Activated T-helper 2 cell treated with anti-CD3 and anti-CD28 coated beads, Interferon-gamma antibody, Interleukin-2, Interleukin-4, amounts not matched to agents 10 μg/mL and 5 μg/mL and 100 μg/mL, durations not matched to agents 14 hours and 24 hours and 36 hours (primary cell): Measurements from ENCODE around the gene BORCS6. TPM values are rescaled to one million over a fixed set of nuclear protein-coding genes. Genes with fewer than 3 reads are reported as not detected.
"Not testable (repeated sequence)": the region's sequence is repeated elsewhere in the genome, so short reads cannot be mapped to it uniquely, and the experiment has no call there.

Experiments used
- DNase-seq: peaks from one replicate; pipeline ENCODE4 v3.0.0; 2021; ENCODE audit warnings: low spot score
- H3K27ac Mint-ChIP-seq: one replicate; pipeline ENCODE4 v1.8.0; 2021; ENCODE audit warnings: mixed read lengths
- H3K27me3 Mint-ChIP-seq: one replicate; pipeline ENCODE4 v1.8.0; 2021; ENCODE audit warnings: low read depth, mixed read lengths
- H3K36me3 Mint-ChIP-seq: one replicate; pipeline ENCODE4 v1.8.0; 2021; ENCODE audit warnings: low read depth, mixed read lengths
- H3K4me1 Mint-ChIP-seq: one replicate; pipeline ENCODE4 v1.8.0; 2021; ENCODE audit warnings: low read depth, mixed read lengths
- H3K4me3 Mint-ChIP-seq: one replicate; pipeline ENCODE4 v1.8.0; 2021; ENCODE audit warnings: low read depth, mild to moderate bottlenecking, moderate library complexity, mixed read lengths
- H3K9me3 Mint-ChIP-seq: one replicate; pipeline ENCODE4 v1.8.0; 2021; ENCODE audit warnings: mixed read lengths
- intact Hi-C: fragments of 100-400 bp; cut with micrococcal nuclease; formaldehyde crosslinking; loops from one replicate; pipeline ENCODE4 v1.15.1; 2023
- total RNA-seq: library from RNA; stranded (reverse); gene quantifications from 2 replicates; pipeline ENCODE4 v1.2.3, GENCODE V29; 2022

BORCS6 gene
- total RNA-seq, 1 donor from 2014 or later, result 8.0 TPM

DNA sequence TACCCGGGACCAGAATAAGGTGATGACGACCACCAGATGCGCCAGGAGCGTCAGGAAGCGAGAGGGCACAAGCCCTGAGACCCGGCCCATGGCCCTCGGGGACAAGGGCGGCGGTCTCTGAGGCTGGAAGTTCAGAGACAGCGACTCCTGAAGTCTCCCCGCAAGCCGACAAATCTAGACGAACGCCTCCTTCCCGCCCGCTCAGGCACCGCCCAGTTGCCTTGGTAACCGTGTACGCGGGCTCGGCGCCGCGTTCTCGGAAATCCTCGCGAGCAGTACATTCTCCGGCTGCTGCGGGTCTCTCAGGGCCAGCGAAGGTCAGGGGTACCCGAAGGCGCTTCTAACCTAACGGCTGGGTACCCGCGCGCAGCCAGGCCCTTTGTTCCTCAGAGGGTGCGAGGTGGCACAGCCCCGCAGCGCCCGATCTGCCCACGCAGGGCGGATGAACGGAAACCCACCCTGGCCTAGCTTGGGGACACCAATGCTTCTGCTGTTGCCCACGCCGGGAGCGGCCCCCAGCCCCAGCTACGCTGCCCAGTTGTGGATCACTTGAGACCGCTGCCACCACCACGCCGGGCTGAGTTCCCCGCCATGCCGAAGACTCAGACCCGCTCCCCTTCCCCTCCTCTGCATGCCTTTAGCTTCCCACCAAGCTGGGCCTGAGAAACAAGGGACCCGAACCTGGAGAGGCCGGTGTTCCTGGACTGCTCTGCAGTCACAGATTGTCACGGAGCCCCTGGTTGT is 13.6 kb downstream of the BORCS6 start, which contains the start of gene TMEM107:
Gene TMEM107 (minus strand): TSS at position 184 of the 744 bp plus-strand sequence. CDS start 94 bp downstream, at position 90.
- Mint-ChIP-seq H3K36me3 (no peaks in the 10 kb centered on the region), H3K27ac (peak within 1 kb of the TSS; percentile 91), H3K27me3 (peaks cover 1% of the 10 kb centered on the region), H3K4me1 (peaks cover 38% of the 10 kb centered on the region), H3K4me3 (peak within 1 kb of the TSS; percentile 95), H3K9me3 (no peaks in the 10 kb centered on the region)
- DNase-seq, result peak; percentile 86
- intact Hi-C loops, result no loop called here

DNA sequence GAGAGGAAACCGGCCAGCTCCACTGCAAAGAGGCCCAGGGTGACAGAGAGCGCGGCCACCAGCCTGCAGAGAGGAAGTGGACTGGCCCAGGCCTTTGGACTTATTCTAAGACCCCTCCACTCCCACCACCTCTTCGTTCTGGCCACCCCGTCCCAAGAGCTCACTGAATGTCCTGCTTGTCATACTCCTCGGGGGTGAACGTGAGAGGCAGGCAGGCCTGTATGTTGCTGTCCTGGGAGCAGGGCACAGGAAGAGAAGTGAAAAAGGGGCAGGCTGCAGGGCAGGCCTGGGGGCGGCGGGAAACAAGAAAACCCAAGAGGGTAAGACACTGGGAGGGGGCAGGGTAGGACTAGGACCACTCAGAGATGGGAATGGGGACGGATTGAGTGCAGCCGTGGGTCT is 14.2 kb downstream of the BORCS6 start:
- intact Hi-C loops, result no loop called here

DNA sequence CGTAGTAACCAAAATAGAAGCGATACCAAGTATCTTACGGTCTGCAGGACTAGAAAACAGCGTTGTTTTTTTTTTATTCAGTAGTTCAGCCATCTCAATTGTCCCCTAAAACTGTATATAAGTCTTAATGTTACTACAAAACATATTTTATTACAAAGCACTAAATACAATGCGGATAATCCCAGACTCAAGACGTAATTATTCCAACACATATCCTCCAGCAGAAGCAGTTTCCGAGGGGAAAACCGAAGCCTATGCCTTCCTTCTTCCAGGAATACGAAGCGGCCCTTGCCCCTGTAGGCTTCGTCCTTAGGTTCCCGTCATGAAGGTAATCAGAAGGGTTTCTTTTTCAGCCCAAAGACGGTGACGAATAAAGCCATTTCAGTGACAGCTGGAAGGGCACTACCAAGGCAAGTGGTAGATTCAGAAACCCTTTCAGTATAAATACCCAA is 16.1 kb downstream of the BORCS6 start:
- Mint-ChIP-seq H3K36me3 (no peaks in the 10 kb centered on the region), H3K9me3 (no peaks in the 10 kb centered on the region), H3K27ac (peak overlapping the region; percentile 100), H3K27me3 (no peaks in the 10 kb centered on the region), H3K4me1 (peaks cover 38% of the 10 kb centered on the region), H3K4me3 (peak overlapping the region; percentile 86)
- intact Hi-C loops, result loop anchor here (1.0 to 5.0 kb wide), 4 partner anchors 10 to 52 kb away; partner anchors contain the start of gene HES7
- no peak for DNase-seq

More for the DNA sequence above, 14.2 kb downstream of the BORCS6 start:
- DNase-seq, result no peak
- Mint-ChIP-seq H3K27ac (peak overlapping the region; percentile 91), H3K4me1 (peaks cover 38% of the 10 kb centered on the region), H3K27me3 (no peaks in the 10 kb centered on the region), H3K4me3 (peak overlapping the region; percentile 95), H3K9me3 (no peaks in the 10 kb centered on the region), H3K36me3 (no peaks in the 10 kb centered on the region)

DNA sequence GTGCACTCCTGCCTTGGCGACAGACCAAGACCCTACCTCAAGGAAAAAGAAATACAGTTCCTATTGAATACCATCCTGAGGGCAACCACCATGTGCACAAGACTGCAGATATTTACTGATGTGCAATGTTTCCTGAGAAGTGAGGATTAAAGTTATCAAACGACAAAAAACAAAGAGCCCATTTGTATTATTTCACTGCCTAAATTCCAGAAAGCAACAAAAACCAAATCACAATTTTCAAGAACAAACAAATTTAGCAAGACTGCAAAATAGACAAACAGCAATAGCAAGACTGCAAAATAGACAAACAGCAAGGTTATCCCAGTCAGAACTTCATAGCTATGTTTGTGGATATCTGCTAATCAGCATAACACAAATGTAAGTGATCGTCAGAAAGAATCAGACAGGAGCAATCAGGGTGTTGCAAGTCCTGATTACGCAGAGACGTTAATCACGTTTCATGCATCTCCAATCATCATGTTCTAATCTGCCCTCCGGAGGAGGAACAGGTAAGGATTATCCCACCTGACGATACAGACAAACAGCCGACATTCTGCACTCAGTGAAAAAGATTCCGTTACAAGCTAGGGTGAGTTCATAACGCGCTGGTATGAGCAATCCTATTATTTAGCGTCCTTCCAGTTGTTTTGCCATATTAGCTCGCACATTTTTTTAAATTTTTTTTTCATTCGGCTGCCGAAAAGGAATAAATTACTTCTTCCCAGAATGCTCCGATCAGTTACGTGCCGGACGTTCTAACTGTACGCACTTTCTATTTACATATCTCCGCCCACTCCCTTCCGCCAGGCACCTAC is 16.7 kb downstream of the BORCS6 start:
- H3K9me3 Mint-ChIP-seq, result no peaks in the 10 kb centered on the region
- H3K36me3 Mint-ChIP-seq, result no peaks in the 10 kb centered on the region
- no peaks in the 10 kb centered on the region for H3K27me3 Mint-ChIP-seq
- H3K4me1 Mint-ChIP-seq, result peaks cover 40% of the 10 kb centered on the region
- intact Hi-C loops, result loop anchor here (1.0 to 5.0 kb wide), 4 partner anchors 9 to 51 kb away; partner anchors contain the start of gene HES7
- DNase-seq, result peak; percentile 79
- H3K27ac Mint-ChIP-seq, result peak overlapping the region; percentile 100
- H3K4me3 Mint-ChIP-seq, result peak overlapping the region; percentile 86

DNA sequence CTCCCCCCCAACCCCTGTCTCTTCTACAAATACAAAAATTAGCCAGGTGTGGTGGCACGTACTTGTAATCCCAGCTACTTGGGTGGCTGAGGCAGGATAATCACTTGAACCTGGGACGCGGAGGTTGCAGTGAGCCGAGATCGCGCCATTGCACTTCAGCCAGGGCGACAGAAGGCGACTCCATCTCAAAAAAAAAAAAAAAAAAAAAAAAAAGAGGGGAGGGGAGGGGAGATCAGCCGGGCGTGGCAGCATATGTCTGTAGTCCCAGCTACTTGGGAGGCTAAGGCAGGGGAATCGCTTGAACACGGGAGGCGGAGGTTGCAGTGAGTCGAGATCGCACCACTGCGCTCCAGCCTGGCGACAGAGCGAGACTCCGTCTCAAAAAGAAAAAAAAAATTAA is 19.8 kb downstream of the BORCS6 start:
- not testable (repeated sequence) for H3K27ac Mint-ChIP-seq, H3K4me3 Mint-ChIP-seq, H3K9me3 Mint-ChIP-seq, DNase-seq, H3K27me3 Mint-ChIP-seq, H3K36me3 Mint-ChIP-seq
- intact Hi-C loops, result loop anchor here (5.0 kb wide), 1 partner anchor 48 kb away; the partner anchor contains the start of gene HES7
- H3K4me1 Mint-ChIP-seq, result peaks cover 26% of the 10 kb centered on the region

DNA sequence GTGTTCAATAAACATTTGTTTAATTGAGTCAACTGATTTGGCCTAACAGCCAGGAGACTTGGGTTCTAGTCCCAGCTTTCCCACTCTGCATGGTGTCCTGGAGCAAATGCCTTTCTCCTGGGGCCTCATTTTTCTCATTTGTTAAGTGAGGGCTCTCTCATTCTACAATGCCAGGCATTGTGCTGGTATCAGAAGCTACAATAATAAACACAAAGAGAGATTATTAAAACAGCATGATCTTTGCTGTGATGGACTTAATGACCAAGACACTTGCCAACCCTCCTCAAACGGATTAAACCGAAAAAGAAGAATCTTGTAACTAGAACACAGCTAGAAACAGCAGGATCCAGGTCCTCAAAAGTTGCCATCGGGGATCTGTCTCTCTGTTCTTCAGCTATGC is 22.5 kb downstream of the BORCS6 start:
- DNase-seq, result no peak
- intact Hi-C loops, result no loop called here
- Mint-ChIP-seq H3K9me3 (no peaks in the 10 kb centered on the region), H3K4me1 (peaks cover 29% of the 10 kb centered on the region), H3K27ac (no peak overlapping the region), H3K36me3 (no peaks in the 10 kb centered on the region), H3K4me3 (no peak overlapping the region), H3K27me3 (no peaks in the 10 kb centered on the region)

DNA sequence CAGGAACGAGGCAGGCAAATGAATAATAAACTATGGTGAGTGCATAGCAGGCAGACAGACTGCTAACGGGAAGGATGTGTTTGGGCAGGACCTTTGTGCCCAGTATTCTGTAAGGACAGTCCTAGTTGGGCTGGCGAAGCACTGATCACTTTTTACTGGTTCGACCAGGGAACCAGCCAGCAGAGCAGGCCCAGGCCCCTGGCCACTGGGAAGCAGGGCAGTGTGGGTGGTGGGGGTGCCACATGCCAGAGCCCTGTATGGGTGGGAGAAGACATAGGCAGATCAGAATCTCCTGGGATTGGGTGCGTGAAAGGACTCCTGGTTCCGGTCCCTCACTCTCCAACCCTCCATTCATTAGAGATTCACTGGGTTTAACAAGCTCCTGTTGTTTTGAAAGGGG is 23.2 kb downstream of the BORCS6 start:
- Mint-ChIP-seq H3K36me3 (peaks cover 2% of the 10 kb centered on the region), H3K27ac (no peak overlapping the region), H3K4me3 (no peak overlapping the region), H3K9me3 (no peaks in the 10 kb centered on the region), H3K27me3 (no peaks in the 10 kb centered on the region), H3K4me1 (peaks cover 28% of the 10 kb centered on the region)
- intact Hi-C loops, result no loop called here
- DNase-seq, result no peak

DNA sequence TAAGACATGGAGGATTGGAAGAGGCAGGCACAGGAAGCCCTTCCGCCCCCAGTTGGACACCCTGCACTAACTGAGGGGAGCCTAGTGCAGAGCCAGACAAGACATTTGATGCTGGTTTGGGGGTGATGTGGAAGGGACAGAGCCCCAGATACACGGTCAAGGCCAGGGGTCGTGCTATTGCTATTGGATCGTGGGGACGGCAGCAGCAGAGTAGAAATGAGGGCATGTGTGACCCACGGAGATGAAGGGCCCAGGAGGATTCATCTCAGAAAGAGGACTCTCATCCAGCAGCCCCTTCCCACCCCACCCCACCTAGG is 25.2 kb downstream of the BORCS6 start:
- DNase-seq, result no peak
- Mint-ChIP-seq H3K27me3 (no peaks in the 10 kb centered on the region), H3K27ac (peak overlapping the region; percentile 99), H3K4me1 (peaks cover 45% of the 10 kb centered on the region), H3K4me3 (peak overlapping the region; percentile 85), H3K36me3 (peaks cover 22% of the 10 kb centered on the region), H3K9me3 (no peaks in the 10 kb centered on the region)
- intact Hi-C loops, result loop anchor here (1.0 kb wide), 1 partner anchor 9 kb away; no protein-coding TSS in a partner anchor

DNA sequence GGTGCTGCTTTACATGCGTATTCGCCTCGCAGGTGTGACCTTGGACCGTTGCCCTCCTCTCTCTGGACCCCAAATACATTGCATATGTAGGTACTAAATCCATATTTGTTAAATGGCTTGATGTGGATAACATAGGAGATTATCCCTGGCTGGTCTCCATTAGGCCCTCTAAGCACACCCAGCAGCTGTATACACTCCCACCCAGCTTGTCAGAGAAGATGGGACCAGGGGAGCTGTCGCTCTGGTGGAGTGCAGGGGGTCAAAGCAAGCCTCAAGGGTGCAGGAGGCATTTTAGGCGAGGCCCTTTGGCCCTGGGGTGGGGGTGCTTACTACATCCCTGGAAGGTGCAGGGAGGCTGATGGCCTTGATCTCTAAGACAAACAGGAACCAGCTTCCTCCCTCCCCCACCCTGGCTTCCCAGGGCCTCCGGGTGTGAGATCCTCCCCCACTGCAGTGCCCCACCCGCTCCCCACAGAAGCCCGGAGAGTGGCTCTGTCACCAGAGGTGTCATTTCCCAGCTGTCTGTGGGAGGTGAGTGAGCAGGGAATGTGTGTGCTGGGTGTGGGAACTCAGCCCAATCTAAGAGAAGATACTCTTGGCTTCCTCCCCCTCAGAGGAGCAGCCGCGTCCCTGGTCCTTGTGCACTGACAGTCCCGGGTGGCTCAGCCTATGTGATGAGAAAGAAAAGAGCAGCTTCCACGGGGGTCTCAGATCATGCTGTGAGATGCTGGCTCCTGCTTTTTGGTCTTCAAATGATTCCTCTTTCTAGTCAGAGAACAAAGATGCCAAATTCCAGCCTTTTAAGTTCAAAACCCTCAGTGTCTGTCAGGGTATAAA is 25.8 kb downstream of the BORCS6 start:
- peaks cover 50% of the 10 kb centered on the region for H3K4me1 Mint-ChIP-seq
- peak overlapping the region; percentile 85 for H3K4me3 Mint-ChIP-seq
- no peaks in the 10 kb centered on the region for H3K27me3 Mint-ChIP-seq
- intact Hi-C loops, result loop anchor here (1.0 kb wide), 1 partner anchor 9 kb away; no protein-coding TSS in a partner anchor
- H3K9me3 Mint-ChIP-seq, result no peaks in the 10 kb centered on the region
- H3K36me3 Mint-ChIP-seq, result peaks cover 27% of the 10 kb centered on the region
- peak overlapping the region; percentile 99 for H3K27ac Mint-ChIP-seq
- DNase-seq, result peak; percentile 65

DNA sequence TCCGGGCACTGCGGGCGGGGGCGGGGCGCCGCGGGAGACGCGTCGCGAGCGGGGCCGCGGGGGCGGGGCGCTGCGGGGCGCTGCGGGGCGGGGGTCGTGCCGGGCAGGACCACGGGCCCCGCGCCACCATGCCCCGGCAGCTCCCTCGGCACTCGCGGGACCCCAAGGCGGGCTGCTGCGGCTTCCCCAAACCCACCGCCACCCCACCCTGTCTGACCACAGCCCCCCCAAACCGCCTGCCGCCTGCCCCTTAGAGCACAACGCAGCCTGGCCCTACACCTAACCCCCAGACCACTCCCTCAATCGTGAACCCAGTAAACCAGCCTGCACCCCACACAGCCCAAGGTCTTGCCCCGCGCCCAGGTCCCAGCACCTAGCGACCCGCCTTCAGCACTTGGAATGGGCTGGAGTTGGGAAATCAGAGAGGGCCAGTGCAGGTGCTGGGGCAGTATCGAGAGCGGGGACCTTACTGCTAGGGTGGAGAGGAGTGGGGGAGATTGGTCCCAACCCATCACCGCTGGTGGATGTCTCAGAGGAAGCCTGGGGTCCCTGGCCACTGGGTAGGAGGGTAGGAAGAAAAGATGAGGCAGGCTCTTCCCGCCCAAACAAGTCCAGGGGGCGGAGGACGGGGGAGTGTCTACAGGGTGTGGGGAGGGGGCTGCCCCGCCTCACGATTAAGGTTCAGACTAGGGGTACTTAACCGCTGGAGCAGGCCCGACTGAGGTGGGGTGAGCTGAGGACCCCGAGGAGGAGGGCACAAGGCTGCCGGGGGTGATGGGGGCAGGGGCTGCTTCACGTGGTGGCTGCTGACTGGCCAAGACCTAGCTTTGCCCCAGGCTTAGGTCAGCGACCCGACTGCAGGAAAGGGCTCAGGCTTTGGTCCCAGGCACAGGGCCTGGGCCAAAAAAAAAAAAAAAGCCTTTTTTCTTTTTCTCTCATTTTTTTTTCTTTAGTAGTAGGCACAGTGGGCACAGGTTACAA is 26.7 kb downstream of the BORCS6 start:
- no peaks in the 10 kb centered on the region for H3K27me3 Mint-ChIP-seq
- H3K4me3 Mint-ChIP-seq, result peak overlapping the region; percentile 85
- DNase-seq, result no peak
- H3K36me3 Mint-ChIP-seq, result peaks cover 34% of the 10 kb centered on the region
- H3K4me1 Mint-ChIP-seq, result peaks cover 55% of the 10 kb centered on the region
- intact Hi-C loops, result no loop called here
- no peaks in the 10 kb centered on the region for H3K9me3 Mint-ChIP-seq
- peak overlapping the region; percentile 99 for H3K27ac Mint-ChIP-seq

DNA sequence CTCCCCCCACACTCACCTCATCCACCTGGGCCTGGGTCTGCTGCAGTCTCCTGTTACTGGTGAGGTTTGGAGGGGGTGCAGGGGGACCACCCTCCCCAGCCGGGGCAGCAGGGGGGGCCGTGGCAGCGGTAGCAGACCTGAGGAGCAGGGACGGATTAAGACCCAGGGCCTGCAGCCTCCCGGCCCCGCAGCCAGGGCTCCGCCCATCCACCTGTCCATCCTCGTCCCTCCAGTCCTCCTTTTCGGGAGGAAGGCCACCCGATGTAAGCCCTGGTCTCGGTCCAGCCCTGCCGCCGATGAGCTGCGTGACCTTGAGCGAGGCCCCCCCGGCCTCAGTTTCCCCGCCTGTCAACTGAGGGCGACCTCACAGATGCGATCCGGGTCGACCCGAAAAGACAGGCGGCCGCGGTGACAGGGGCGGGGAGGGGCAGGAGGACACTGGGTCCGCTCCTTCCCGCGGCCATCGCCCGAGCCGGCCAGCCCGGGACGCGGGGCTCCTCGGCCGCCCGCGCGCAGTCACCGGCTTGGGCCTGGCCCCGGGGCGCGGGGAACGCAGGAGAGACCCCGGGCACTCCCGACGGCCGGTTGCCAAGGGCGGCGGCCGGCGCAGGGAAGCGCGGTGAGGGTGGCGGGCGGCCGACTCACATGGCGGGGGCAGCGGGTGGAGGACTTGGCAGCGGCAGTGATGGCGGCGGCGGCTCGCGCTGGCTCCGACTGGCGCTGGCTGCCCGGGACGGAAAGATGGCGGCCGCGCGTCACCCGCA is 27.6 kb downstream of the BORCS6 start, which contains the start of gene VAMP2:
Gene VAMP2 (minus strand): TSS at position 716 of the 764 bp plus-strand sequence. CDS start 69 bp downstream, at position 647.
- Mint-ChIP-seq H3K36me3 (peaks cover 34% of the 10 kb centered on the region), H3K9me3 (no peaks in the 10 kb centered on the region), H3K4me3 (peak within 1 kb of the TSS; percentile 85), H3K27ac (peak within 1 kb of the TSS; percentile 99), H3K27me3 (no peaks in the 10 kb centered on the region), H3K4me1 (peaks cover 55% of the 10 kb centered on the region)
- DNase-seq, result peak; percentile 80
- intact Hi-C loops, result no loop called here
